SK-N-SH treated with all-trans-retinoic acid at 6 μM for 48 hours (cell line): ENCODE measurements around the gene NEK1.

Experiments used
- ATAC-seq: fragments of 200-7000 bp; cut with Tn5 transposase; 3 replicates; pipeline ENCODE4 v1.9.1; 2020; ENCODE audit warnings: mild to moderate bottlenecking, moderate library complexity
- BACH2 ChIP-seq: fragments of 250-450 bp; sonication (Bioruptor Pico); IDR thresholded peaks from 2 replicates; pipeline ENCODE4 v1.9.0; 2021; ENCODE audit warnings: mild to moderate bottlenecking, borderline replicate concordance
- CREB5 ChIP-seq: fragments of 250-450 bp; sonication (Bioruptor Pico); IDR thresholded peaks from 2 replicates; pipeline ENCODE4 v1.5.1; 2020; ENCODE audit warnings: low read depth, mild to moderate bottlenecking, moderate library complexity
- CSDC2 ChIP-seq: fragments of 250-450 bp; sonication (Bioruptor Pico); IDR thresholded peaks from 2 replicates; pipeline ENCODE4 v1.5.0; 2020; ENCODE audit warnings: mild to moderate bottlenecking, moderate library complexity
- CSRNP3 ChIP-seq: fragments of 250-450 bp; sonication (Bioruptor Pico); IDR thresholded peaks from 2 replicates; pipeline ENCODE4 v1.5.1; 2021; ENCODE audit warnings: mild to moderate bottlenecking, moderate library complexity
- ESRRG ChIP-seq: fragments of 250-450 bp; sonication (Bioruptor Pico); IDR thresholded peaks from 2 replicates; pipeline ENCODE4 v1.6.1; 2021; ENCODE audit warnings: mild to moderate bottlenecking
- GLIS3 ChIP-seq: fragments of 250-450 bp; sonication (Bioruptor Pico); IDR thresholded peaks from 2 replicates; pipeline ENCODE4 v1.5.0; 2020; ENCODE audit warnings: mild to moderate bottlenecking, moderate library complexity
- ISL1 ChIP-seq: fragments of 250-450 bp; sonication (Bioruptor Pico); IDR thresholded peaks from 2 replicates; pipeline ENCODE4 v2.1.2; 2022; ENCODE audit warnings: mild to moderate bottlenecking, moderate library complexity
- OSR1 ChIP-seq: fragments of 250-450 bp; sonication (Bioruptor Pico); IDR thresholded peaks from 2 replicates; pipeline ENCODE4 v1.8.0; 2022; ENCODE audit warnings: moderate library complexity, mild to moderate bottlenecking, inconsistent platforms
- PATZ1 ChIP-seq: fragments of 250-450 bp; sonication (Bioruptor Pico); IDR thresholded peaks from 2 replicates; pipeline ENCODE4 v1.8.0; 2020; ENCODE audit warnings: mild to moderate bottlenecking, moderate library complexity, borderline replicate concordance
- POU6F1 ChIP-seq: fragments of 250-450 bp; sonication (Bioruptor Pico); IDR thresholded peaks from 2 replicates; pipeline ENCODE4 v1.8.0; 2021; ENCODE audit warnings: low read depth, mild to moderate bottlenecking, moderate library complexity, borderline replicate concordance
- PPARA ChIP-seq: fragments of 250-450 bp; sonication (Bioruptor Pico); IDR thresholded peaks from 2 replicates; pipeline ENCODE4 v1.5.0; 2020; ENCODE audit warnings: mild to moderate bottlenecking, borderline replicate concordance
- RARB ChIP-seq: fragments of 250-450 bp; sonication (Bioruptor Pico); IDR thresholded peaks from 2 replicates; pipeline ENCODE4 v1.8.0; 2021; ENCODE audit warnings: mild to moderate bottlenecking, moderate library complexity
- SNAI2 ChIP-seq: fragments of 250-450 bp; sonication (Bioruptor Pico); IDR thresholded peaks from 2 replicates; pipeline ENCODE4 v1.5.0; 2020; ENCODE audit warnings: mild to moderate bottlenecking, moderate library complexity
- TCF4 ChIP-seq: fragments of 250-450 bp; sonication (Bioruptor Pico); IDR thresholded peaks from 2 replicates; pipeline ENCODE4 v1.8.0; 2021; ENCODE audit warnings: mild to moderate bottlenecking, moderate library complexity, borderline replicate concordance
- TOX ChIP-seq: fragments of 250-450 bp; sonication (Bioruptor Pico); IDR thresholded peaks from 2 replicates; pipeline ENCODE4 v1.8.0; 2021; ENCODE audit warnings: mild to moderate bottlenecking, moderate library complexity, borderline replicate concordance
- ZC3H10 ChIP-seq: fragments of 250-450 bp; sonication (Bioruptor Pico); IDR thresholded peaks from 2 replicates; pipeline ENCODE4 v1.5.1; 2021; ENCODE audit warnings: mild to moderate bottlenecking, moderate library complexity
- ZFP3 ChIP-seq: fragments of 250-450 bp; sonication (Bioruptor Pico); IDR thresholded peaks from 2 replicates; pipeline ENCODE4 v1.5.0; 2020; ENCODE audit warnings: mild to moderate bottlenecking, moderate library complexity
- ZFP30 ChIP-seq: fragments of 450-650 bp; formaldehyde crosslinking; IDR thresholded peaks from 2 replicates; pipeline ENCODE4 v1.5.0; 2022; ENCODE audit warnings: mild to moderate bottlenecking, moderate library complexity
- ZNF565 ChIP-seq: fragments of 450-650 bp; formaldehyde crosslinking; conservative IDR thresholded peaks from 2 replicates; pipeline ENCODE4 v1.5.0; 2020; ENCODE audit warnings: low read depth, mild to moderate bottlenecking, moderate library complexity
- ZNF70 ChIP-seq: fragments of 450-650 bp; formaldehyde crosslinking; IDR thresholded peaks from 2 replicates; pipeline ENCODE4 v1.5.0; 2020; ENCODE audit warnings: mild to moderate bottlenecking, moderate library complexity
- ZNF8 ChIP-seq: fragments of 450-650 bp; formaldehyde crosslinking; IDR thresholded peaks from 2 replicates; pipeline ENCODE4 v1.5.0; 2020; ENCODE audit warnings: mild to moderate bottlenecking, moderate library complexity

The NEK1 gene

GRCh38 chr4:169645627-169646026 is 33.2 kb upstream of the NEK1 start:
- TF ChIP-seq CREB5 (CRISPR knock-in tag) = no peak
- TF ChIP-seq ESRRG (CRISPR knock-in tag) = no peak
- no peak for TF ChIP-seq CSRNP3 (CRISPR knock-in tag)
- no peak for TF ChIP-seq ISL1 (CRISPR knock-in tag)
- TF ChIP-seq ZNF70 (CRISPR knock-in tag) = no peak
- ATAC-seq = no peak

GRCh38 chr4:169644802-169645201 is 32.4 kb upstream of the NEK1 start:
- TF ChIP-seq RARB (CRISPR knock-in tag) = no peak
- TF ChIP-seq BACH2 (CRISPR knock-in tag) = no peak
- TF ChIP-seq PATZ1 = no peak
- TF ChIP-seq PPARA = no peak
- TF ChIP-seq OSR1 (CRISPR knock-in tag) = no peak
- no peak for TF ChIP-seq TCF4 (CRISPR knock-in tag)
- TF ChIP-seq GLIS3 (CRISPR knock-in tag) = no peak
- TF ChIP-seq ZNF565 (CRISPR knock-in tag) = no peak
- TF ChIP-seq CSDC2 (CRISPR knock-in tag) = no peak
- TF ChIP-seq ZC3H10 (CRISPR knock-in tag) = no peak
- TF ChIP-seq ZFP3 (CRISPR knock-in tag) = no peak
- TF ChIP-seq ISL1 (CRISPR knock-in tag) = no peak
- ATAC-seq = no peak

GRCh38 chr4:169640261-169640870 is 28.0 kb upstream of the NEK1 start:
- TF ChIP-seq CSRNP3 (CRISPR knock-in tag) (no peak), ISL1 (CRISPR knock-in tag) (peak; percentile 83), ZNF8 (no peak)
- ATAC-seq = peak; percentile 97

GRCh38 chr4:169634975-169635374 is 22.6 kb upstream of the NEK1 start:
- no peak for ATAC-seq
- no peak for TF ChIP-seq RARB (CRISPR knock-in tag)
- no peak for TF ChIP-seq OSR1 (CRISPR knock-in tag)
- no peak for TF ChIP-seq PPARA
- no peak for TF ChIP-seq CSDC2 (CRISPR knock-in tag)
- TF ChIP-seq ESRRG (CRISPR knock-in tag) = no peak
- no peak for TF ChIP-seq SNAI2 (CRISPR knock-in tag)
- TF ChIP-seq BACH2 (CRISPR knock-in tag) = no peak
- no peak for TF ChIP-seq GLIS3 (CRISPR knock-in tag)
- no peak for TF ChIP-seq ZC3H10 (CRISPR knock-in tag)
- no peak for TF ChIP-seq TOX (CRISPR knock-in tag)
- no peak for TF ChIP-seq ZFP30 (CRISPR knock-in tag)
- TF ChIP-seq ISL1 (CRISPR knock-in tag) = no peak
- no peak for TF ChIP-seq CSRNP3 (CRISPR knock-in tag)
- no peak for TF ChIP-seq ZNF70 (CRISPR knock-in tag)
- TF ChIP-seq POU6F1 = no peak
- no peak for TF ChIP-seq TCF4 (CRISPR knock-in tag)
- no peak for TF ChIP-seq ZNF565 (CRISPR knock-in tag)
- TF ChIP-seq ZFP3 (CRISPR knock-in tag) = no peak
